GM21825 (cell line): ENCODE measurements around the gene TRERF1.
"Not testable (repeated sequence)": the region's sequence is repeated elsewhere in the genome, so short reads cannot be mapped to it uniquely, and the experiment has no call there.

Experiments used
- ATAC-seq: cut with Tn5 transposase; IDR thresholded peaks from one replicate; pipeline ENCODE4 v1.9.1; 2021; ENCODE audit warnings: mild to moderate bottlenecking, moderate library complexity; ENCODE audit not compliant: unreplicated experiment

TRERF1 gene

GRCh38 chr6:42451333-42452170 is at the start of gene TRERF1:
TSS of gene TRERF1 (minus strand) at chr6:42451926. CDS start at chr6:42269590, 182,336 bp downstream.
- ATAC-seq: no peak

- no peak for ATAC-seq
Observed at GRCh38 chr6:42498473-42499128, 46.9 kb upstream of the TRERF1 start.

GRCh38 chr6:42493914-42494539 is 42.3 kb upstream of the TRERF1 start:
- ATAC-seq: no peak

GRCh38 chr6:42488129-42488528 is 36.4 kb upstream of the TRERF1 start:
- ATAC-seq: no peak

- ATAC-seq: no peak
Observed at GRCh38 chr6:42484261-42484660, 32.5 kb upstream of the TRERF1 start.

GRCh38 chr6:42482174-42482573 is 30.4 kb upstream of the TRERF1 start:
- ATAC-seq: no peak

GRCh38 chr6:42471714-42472113 is 20.0 kb upstream of the TRERF1 start:
- no peak for ATAC-seq

- no peak for ATAC-seq
Observed at GRCh38 chr6:42471142-42471541, 19.4 kb upstream of the TRERF1 start.

GRCh38 chr6:42468273-42468672 is 16.5 kb upstream of the TRERF1 start:
- no peak for ATAC-seq

- no peak for ATAC-seq
Observed at GRCh38 chr6:42467651-42468050, 15.9 kb upstream of the TRERF1 start.

- not testable (repeated sequence) for ATAC-seq
Observed at GRCh38 chr6:42466470-42466869, 14.7 kb upstream of the TRERF1 start.

GRCh38 chr6:42462474-42462972 is 10.8 kb upstream of the TRERF1 start:
- no peak for ATAC-seq

GRCh38 chr6:42460883-42461282 is 9.2 kb upstream of the TRERF1 start:
- no peak for ATAC-seq

GRCh38 chr6:42459888-42460287 is 8.2 kb upstream of the TRERF1 start:
- ATAC-seq: no peak

- no peak for ATAC-seq
Observed at GRCh38 chr6:42454428-42454791, 2.7 kb upstream of the TRERF1 start.

GRCh38 chr6:42453654-42454427 is 2.1 kb upstream of the TRERF1 start:
- ATAC-seq: no peak

- peak; percentile 65 for ATAC-seq
Observed at GRCh38 chr6:42453031-42453653, 1.4 kb upstream of the TRERF1 start.

- ATAC-seq: peak; percentile 21
Observed at GRCh38 chr6:42452171-42453030, 675 bp upstream of the TRERF1 start.

- ATAC-seq: no peak
Observed at GRCh38 chr6:42450477-42451332, 1.0 kb downstream of the TRERF1 start.
